A172 (cell line): Measurements from ENCODE around the gene ASB2. TPM values are rescaled to one million over a fixed set of nuclear protein-coding genes. Genes with fewer than 3 reads are reported as not detected.

ENCODE experiments used
- DNase-seq: peaks from one replicate; pipeline ENCODE4 v3.0.0-alpha.2; 2015; ENCODE audit warnings: low spot score
- total RNA-seq: library from RNA; depleted of rRNA; stranded (reverse); fragments of >200 nt; shearing (Covaris generic); gene quantifications from 2 replicates; pipeline ENCODE4 v1.2.3, GENCODE V29; 2014

The ASB2 gene
- total RNA-seq, 1 experiment from 2014 or later = not detected

DNA sequence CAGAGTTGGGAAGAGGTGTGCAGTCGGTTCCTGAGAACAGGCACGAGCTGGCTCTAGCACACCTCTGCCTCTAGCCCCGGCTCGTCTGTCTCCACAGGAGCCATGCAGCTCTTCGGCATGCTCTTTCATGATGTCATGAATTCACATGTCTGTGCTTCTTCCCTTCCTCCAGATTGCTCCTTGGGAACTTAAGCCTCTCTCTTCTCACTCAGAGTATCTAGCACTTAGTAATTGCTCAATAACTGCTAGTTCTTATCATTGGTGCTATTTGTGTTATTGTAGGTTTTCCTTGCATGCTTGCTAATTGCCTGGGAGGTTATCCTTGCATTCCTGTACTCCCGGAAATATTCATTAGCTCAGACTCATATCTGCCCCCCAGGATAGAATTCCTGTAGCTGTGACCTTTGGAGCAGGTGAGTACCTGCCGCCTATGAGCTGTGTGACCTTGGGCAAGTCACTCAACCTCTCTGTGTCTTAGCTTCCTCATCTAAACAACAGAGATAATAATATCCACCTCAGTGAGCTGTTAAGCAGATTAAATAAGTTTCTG, 29.8 kb downstream of the ASB2 start:
- DNase-seq = no peak

DNA sequence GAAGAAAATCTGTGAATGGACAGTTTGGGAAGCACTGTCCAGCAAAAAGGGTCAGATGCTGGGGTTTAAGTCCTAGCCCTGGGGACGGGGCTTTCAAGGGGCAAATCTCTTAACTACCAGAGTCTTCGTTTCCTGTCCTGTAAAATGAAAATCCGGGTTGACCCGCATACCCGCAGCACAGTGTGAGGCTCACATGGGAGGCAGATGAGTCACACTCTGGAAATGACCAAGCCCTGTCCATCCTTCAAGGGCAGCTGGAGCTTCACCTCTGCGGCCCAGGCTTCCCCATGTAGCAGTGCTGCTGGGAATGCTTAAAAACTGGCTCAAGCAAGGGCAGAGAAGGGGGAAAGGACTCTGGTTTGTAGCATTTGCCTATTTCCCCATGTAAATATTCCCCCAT, 30.3 kb downstream of the ASB2 start:
- DNase-seq = peak; percentile 77

DNA sequence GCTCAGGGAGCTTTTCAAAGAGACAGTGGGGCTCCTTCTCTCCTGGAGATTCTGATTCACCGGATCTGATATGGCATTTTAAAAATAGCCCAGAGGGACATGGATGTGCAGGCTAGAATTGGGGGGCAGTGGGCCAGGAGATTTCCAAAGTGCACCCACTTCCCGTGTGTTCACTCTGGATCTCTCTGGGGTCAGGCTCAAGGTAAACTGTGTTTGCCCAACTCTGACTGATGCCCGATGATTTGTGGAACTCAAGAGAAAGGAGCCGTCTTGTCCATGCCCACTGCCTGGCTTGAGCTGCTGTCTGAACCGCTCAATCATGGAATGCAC, 31.3 kb downstream of the ASB2 start:
- DNase-seq = no peak

- no peak for DNase-seq
Observed at GRCh38 chr14:93944348-93945069, 31.9 kb downstream of the ASB2 start.

DNA sequence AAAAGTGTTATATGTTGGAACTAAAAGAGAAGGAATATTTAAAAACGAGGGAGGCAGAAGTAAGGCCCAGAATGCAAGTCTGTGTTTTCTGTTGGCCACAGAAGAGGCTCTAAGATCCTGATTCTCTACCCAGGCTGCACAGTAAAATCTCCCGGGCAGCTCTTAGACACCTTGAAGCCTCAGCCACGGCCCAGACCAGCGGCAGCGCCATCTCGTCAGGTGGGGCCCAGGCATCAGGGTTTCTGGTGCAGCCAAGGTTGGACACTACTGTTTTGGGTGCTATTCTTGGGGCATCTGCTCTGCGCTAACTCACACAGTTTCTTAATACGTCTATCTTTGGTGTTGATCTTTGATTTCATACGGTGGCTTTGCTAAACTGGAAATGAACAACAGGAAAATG, 32.4 kb downstream of the ASB2 start:
- DNase-seq = no peak

- no peak for DNase-seq
Observed at GRCh38 chr14:93943052-93943451, 33.3 kb downstream of the ASB2 start.

DNA sequence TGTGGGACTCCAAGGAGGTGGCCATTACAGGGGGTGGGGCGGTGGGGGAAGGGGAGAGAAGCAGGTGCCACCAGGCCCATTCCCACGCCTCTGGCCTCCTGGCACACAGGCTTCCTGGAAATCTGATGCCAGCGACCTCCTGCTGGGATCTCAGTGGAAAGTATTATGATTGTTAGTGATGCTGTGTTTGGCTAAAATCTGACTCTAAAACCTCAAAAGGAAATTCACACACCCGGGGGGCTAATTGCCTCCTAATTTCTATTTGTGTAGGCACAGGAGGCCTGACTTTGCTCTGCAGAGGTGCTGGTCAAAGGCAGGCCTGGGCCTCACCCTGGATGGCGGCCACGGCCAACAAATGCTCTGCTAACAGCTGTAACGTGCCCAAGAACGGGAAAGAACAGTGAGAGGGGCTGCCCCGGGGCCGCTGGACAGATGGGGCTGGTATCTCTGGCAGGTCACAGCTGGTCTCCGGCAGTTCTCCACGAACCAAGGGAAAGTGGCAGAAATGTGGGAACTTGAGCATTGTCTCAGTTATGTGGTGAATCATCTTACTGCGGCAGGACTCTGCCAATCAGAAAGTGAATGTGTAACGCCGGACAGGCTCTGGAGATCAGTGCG, 35.0 kb downstream of the ASB2 start:
- peak; percentile 83 for DNase-seq

DNA sequence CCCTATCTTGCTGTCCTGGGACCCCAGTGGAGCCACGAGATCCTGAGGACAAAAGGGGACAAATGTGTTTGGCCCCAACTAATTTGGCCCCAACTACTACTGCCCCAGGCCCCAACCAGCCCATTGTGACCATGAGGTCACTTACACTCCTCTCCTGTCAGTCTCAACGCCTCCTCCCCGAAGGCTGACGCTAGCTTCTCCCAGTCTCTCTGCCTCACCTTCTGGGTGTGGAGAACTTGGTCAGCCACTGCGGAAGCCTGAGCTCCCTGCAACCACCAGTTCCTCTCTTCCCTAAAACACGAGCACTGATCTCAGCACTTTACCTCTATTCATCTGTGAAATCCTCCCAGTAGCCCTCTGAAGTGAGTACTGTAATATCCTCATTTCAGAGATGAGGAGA, 35.9 kb downstream of the ASB2 start:
- DNase-seq = no peak

DNA sequence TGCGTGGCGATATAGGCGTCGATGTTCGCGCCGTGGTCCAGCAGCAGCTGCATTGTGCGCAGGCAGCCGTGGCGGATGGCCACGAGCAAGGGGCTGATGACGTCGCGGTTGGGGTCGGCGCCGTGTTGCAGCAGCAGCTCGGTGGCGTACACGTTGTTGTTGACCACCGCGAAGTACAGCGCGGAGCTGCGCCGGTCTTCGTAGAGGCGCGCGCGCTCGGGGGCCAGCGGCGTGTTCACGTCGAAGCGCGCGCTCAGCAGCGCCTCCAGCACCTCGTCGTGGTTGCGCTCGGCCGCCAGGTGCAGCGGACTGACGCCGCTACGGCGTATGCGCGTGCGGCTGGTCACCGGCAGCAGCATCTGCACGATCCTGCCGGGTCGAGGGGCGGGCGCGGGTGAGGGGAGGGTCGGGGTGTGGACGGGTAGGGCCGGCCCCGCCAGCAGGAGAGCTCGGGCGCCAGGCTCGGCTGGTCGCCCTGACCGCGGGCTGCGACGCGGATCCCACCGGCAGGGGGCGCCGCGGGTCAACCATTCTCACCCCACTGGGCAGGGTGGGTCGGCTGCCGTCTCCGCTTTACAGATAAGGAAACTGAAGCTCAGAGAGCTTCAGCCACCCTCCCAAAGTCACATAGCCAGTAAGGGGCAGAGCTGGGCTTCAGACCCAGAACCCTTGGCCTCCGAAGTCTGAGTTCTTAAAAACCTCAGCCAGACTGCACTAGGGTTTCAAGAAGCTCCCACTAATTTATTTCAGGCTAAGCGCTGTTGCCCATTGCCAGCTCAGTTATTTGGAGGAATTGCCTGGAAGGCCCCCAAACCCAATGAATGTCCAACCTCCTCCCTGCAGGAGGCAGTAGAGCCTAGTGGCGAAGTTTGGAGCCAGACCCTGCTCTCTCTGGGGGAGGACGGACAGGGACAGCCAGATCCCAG, 36.8 kb downstream of the ASB2 start:
- no peak for DNase-seq

GRCh38 chr14:93938751-93939303, 37.5 kb downstream of the ASB2 start:
- DNase-seq = no peak

- no peak for DNase-seq
Observed at GRCh38 chr14:93937519-93937918, 38.9 kb downstream of the ASB2 start.

- DNase-seq = no peak
Observed at GRCh38 chr14:93936926-93937325, 39.4 kb downstream of the ASB2 start.

DNA sequence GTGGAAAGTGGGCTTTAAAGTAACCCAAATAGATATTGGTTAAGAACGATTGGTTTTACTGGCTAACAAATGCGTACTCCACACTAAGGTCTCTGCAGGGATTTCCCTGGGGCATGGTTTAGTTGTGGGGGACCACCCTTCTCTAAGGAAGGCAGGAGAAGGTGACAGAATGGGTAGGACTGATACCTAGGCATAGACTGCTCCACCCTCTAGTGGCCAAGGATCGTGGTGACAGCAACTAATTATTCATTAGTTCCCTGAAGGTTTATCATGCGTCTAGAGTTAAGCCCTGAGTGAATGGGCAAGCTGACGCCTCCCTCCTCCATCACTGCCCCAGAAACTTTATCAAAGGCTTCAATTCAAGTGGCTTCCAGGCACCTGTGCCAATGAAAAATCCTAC, 40.1 kb downstream of the ASB2 start:
- no peak for DNase-seq

- no peak for DNase-seq
Observed at GRCh38 chr14:93935213-93935612, 41.2 kb downstream of the ASB2 start.

DNA sequence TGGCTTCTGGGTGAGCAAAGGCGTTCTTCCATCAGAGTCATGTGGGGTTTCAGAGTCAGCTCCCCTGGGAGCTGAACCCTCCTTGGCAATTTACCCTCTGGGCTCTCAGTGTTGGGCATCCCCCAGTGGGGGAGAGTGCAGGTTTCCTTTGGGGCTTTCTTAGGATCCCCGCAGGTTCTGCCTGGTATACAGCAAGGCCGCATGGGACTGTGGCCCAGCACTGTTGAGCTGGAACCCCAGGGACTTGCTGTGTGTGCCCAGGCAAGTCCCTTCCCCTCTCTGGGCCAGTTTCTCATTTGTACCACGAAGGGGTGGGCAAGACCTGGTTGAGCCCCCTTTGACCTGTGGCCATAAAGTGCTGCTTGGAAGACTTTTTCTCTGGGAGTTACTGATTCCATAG, 43.7 kb downstream of the ASB2 start:
- no peak for DNase-seq

GRCh38 chr14:93930989-93931307, 45.4 kb downstream of the ASB2 start:
- no peak for DNase-seq

DNA sequence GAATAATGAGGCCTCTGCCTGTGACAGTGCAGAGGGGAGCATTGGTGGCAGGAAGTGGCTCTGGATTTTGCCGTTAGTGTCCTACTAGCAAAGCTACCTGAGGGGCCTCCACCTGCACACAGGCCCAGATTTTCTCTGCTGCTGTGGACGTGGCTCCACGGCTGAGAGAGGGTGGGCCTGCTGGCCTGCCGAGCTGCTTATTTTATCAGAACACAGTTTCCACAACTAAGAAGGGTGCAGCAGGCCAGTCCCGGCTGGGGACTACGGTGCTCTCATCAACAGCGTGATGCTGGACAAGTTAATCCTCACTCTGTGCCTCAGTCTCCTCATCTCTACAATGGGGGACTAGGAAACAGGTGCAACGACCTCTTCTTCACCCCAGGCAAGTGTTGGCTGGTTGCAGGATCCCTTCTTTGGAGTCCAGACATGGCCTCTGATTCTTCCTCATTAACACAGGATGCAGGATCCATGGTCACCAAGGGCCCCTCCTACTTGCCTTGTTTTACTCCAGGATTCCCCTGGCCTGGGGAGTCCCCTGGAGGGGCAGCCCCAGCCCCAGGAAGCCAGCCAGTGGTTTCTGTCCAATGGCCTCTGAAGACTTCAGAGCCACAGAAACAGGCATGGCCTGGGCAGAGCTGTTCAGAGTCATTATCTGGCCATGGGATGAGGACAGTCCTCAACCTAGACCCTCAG, 45.9 kb downstream of the ASB2 start:
- DNase-seq = no peak

DNA sequence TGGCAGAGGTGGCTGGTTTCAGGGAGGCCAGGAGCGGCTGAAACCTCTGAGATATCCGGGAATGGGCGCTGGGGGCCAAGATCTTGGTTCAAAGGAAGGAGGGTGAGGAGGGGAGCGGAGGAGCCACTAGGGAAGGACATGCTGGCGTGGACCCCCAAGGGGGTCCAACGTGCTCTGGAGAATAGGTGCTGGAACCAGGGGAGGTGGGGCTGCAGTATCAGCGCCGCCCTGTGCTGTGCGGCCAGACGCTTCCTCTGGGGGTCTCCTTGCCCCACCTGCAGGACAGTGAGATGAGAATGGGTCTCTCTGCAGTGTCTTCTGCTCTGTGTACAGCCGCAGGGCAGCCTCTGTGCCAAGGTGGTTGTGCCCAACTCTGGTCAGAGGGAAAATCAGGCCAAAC, 46.7 kb downstream of the ASB2 start:
- DNase-seq = no peak

- DNase-seq = no peak
Observed at GRCh38 chr14:93929048-93929535, 47.3 kb downstream of the ASB2 start.

DNA sequence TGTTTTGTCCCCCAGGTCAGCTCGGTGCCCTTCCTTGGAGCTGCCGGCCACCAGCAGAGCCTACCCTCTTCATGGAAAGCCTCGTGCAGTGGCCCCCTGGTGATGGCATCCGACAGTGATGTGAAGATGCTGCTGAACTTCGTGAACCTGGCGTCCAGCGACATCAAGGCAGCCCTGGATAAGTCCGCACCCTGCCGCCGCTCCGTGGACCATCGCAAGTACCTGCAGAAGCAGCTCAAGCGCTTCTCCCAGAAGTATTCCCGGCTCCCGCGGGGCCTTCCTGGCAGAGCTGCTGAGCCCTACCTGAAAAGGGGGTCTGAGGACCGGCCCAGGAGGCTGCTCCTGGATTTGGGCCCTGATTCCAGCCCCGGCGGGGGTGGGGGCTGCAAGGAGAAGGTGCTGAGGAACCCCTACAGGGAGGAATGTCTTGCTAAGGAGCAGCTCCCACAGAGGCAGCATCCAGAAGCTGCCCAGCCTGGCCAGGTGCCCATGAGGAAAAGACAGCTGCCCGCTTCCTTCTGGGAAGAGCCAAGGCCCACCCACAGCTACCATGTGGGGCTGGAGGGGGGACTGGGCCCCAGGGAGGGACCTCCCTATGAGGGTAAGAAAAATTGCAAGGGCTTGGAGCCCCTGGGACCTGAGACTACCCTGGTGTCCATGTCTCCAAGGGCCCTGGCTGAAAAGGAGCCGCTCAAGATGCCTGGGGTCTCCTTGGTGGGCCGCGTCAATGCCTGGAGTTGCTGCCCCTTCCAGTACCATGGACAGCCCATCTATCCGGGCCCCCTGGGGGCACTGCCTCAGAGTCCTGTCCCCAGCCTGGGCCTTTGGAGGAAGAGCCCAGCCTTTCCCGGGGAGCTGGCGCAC, 48.0 kb downstream of the ASB2 start:
- no peak for DNase-seq

DNA sequence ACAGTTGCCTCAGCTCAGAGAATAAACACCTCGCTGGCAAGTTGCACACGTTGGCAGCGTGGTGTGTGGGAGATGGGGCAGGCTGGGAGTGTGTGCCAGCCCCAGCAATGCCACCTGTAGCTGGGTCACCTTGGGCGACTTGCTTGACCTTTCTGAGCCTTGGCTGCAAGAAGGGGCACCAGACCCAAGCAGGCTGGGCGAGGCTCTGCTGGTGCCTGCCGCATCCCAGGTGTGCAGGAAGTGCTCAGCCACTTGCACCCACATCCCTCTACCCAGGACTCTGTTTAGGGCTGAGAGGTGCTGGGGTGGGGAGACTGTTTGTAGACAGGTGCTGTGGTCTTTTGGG, 48.6 kb downstream of the ASB2 start:
- no peak for DNase-seq
